Measurements from ENCODE around the gene TRIM14.

Gene TRIM14

GRCh38 chr9:98124637-98125426 is 5.8 kb upstream of the TRIM14 start:
- TF ChIP-seq SIN3A (IDR thresholded peaks at IDR 0.05; ENCODE audit: borderline replicate concordance, insufficient read depth, low read length) = no peak
- no peak for TF ChIP-seq POLR2AphosphoS5 (IDR thresholded peaks at IDR 0.05; ENCODE audit: low read depth, low read length)
- TF ChIP-seq FOXP2 (optimal IDR thresholded peaks at IDR 0.05; ENCODE audit: borderline replicate concordance, extremely low read depth, extremely low read length, insufficient read depth) = no peak
- TF ChIP-seq TAF1 (IDR thresholded peaks at IDR 0.05; ENCODE audit: borderline replicate concordance, insufficient read depth, low read length) = no peak
- TF ChIP-seq REST (IDR thresholded peaks at IDR 0.05; ENCODE audit: insufficient read depth in 1 of 2, low read depth in 2 of 2, low read length in 2 of 2) = no peak

GRCh38 chr9:98121058-98121457 is 2.0 kb upstream of the TRIM14 start:
- no peak for TF ChIP-seq TAF1 (IDR thresholded peaks at IDR 0.05; ENCODE audit: borderline replicate concordance, insufficient read depth, low read length)
- TF ChIP-seq FOXP2 (optimal IDR thresholded peaks at IDR 0.05; ENCODE audit: borderline replicate concordance, extremely low read depth, extremely low read length, insufficient read depth) = no peak
- TF ChIP-seq SIN3A (IDR thresholded peaks at IDR 0.05; ENCODE audit: borderline replicate concordance, insufficient read depth, low read length) = no peak
- no peak for TF ChIP-seq POLR2AphosphoS5 (IDR thresholded peaks at IDR 0.05; ENCODE audit: low read depth, low read length)

- TF ChIP-seq POLR2AphosphoS5 (IDR thresholded peaks at IDR 0.05; ENCODE audit: low read depth, low read length) (no peak), SIN3A (IDR thresholded peaks at IDR 0.05; ENCODE audit: borderline replicate concordance, insufficient read depth, low read length) (no peak), REST (IDR thresholded peaks at IDR 0.05; ENCODE audit: insufficient read depth in 1 of 2, low read depth in 2 of 2, low read length in 2 of 2) (no peak), TAF1 (IDR thresholded peaks at IDR 0.05; ENCODE audit: borderline replicate concordance, insufficient read depth, low read length) (no peak), FOXP2 (optimal IDR thresholded peaks at IDR 0.05; ENCODE audit: borderline replicate concordance, extremely low read depth, extremely low read length, insufficient read depth) (no peak)
Measured at GRCh38 chr9:98120476-98120875, 1.5 kb upstream of the TRIM14 start.

GRCh38 chr9:98117984-98118639 is 910 bp downstream of the TRIM14 start:
- TF ChIP-seq POLR2AphosphoS5 (IDR thresholded peaks at IDR 0.05; ENCODE audit: low read depth, low read length) (no peak), TAF1 (IDR thresholded peaks at IDR 0.05; ENCODE audit: borderline replicate concordance, insufficient read depth, low read length) (no peak), REST (IDR thresholded peaks at IDR 0.05; ENCODE audit: insufficient read depth in 1 of 2, low read depth in 2 of 2, low read length in 2 of 2) (no peak), FOXP2 (optimal IDR thresholded peaks at IDR 0.05; ENCODE audit: borderline replicate concordance, extremely low read depth, extremely low read length, insufficient read depth) (no peak), SIN3A (IDR thresholded peaks at IDR 0.05; ENCODE audit: borderline replicate concordance, insufficient read depth, low read length) (no peak)

GRCh38 chr9:98109052-98109451 is 10.0 kb downstream of the TRIM14 start:
- TF ChIP-seq TAF1 (IDR thresholded peaks at IDR 0.05; ENCODE audit: borderline replicate concordance, insufficient read depth, low read length) (no peak), SIN3A (IDR thresholded peaks at IDR 0.05; ENCODE audit: borderline replicate concordance, insufficient read depth, low read length) (no peak), FOXP2 (optimal IDR thresholded peaks at IDR 0.05; ENCODE audit: borderline replicate concordance, extremely low read depth, extremely low read length, insufficient read depth) (no peak), POLR2AphosphoS5 (IDR thresholded peaks at IDR 0.05; ENCODE audit: low read depth, low read length) (no peak), REST (IDR thresholded peaks at IDR 0.05; ENCODE audit: insufficient read depth in 1 of 2, low read depth in 2 of 2, low read length in 2 of 2) (no peak)
